ENCODE measurements around the gene NEXN. TPM values are rescaled to one million over a fixed set of nuclear protein-coding genes. Genes with fewer than 3 reads are reported as not detected.

The NEXN gene
- total and polyA plus RNA-seq, 2 experiments from 2014 or later = 2.6 to 11.8 TPM

- no peak overlapping the region for H3K4me3 ChIP-seq
- no peaks in the 10 kb centered on the region; the same call in 1 of the 2 replicates for H3F3A ChIP-seq (replicated peaks; ENCODE audit: low read depth)
- H3K4me1 ChIP-seq (ENCODE audit: insufficient read depth) = peaks cover 4% of the 10 kb centered on the region; the same call in 1 of the 2 replicates
- H3K36me3 Mint-ChIP-seq (ENCODE audit: low read depth) = peaks cover 93% of the 10 kb centered on the region
- no peaks in the 10 kb centered on the region for H3K27me3 Mint-ChIP-seq (ENCODE audit: insufficient read depth, low read depth, poor library complexity)
- peaks cover 95% of the 10 kb centered on the region for H3K79me2 ChIP-seq (replicated peaks; ENCODE audit: insufficient read depth)
- peaks cover 60% of the 10 kb centered on the region for H4K20me1 ChIP-seq (replicated peaks; ENCODE audit: insufficient read depth)
- H3K4me3 Mint-ChIP-seq = no peak overlapping the region
- ATAC-seq = no peak
- H3K9me3 Mint-ChIP-seq = no peaks in the 10 kb centered on the region
- H3K36me3 ChIP-seq (ENCODE audit: insufficient read depth) = peaks cover 92% of the 10 kb centered on the region
- H3K9me2 ChIP-seq (ENCODE audit: insufficient read depth) = no peaks in the 10 kb centered on the region
- H2AFZ ChIP-seq = no peak overlapping the region
- peaks cover 2% of the 10 kb centered on the region; the same call in 2 of the 3 replicates for H3K4me1 Mint-ChIP-seq
- no peak for DNase-seq (ENCODE audit: low spot score)
- TF ChIP-seq EZH2phosphoT487 (IDR thresholded peaks at IDR 0.05; ENCODE audit: unreplicated experiment) (no peak), ETS1 (IDR thresholded peaks at IDR 0.05) (no peak), ZNF331 (CRISPR knock-in tag; IDR thresholded peaks at IDR 0.05; ENCODE audit: low read depth) (no peak)
- H3K27ac Mint-ChIP-seq = no peak overlapping the region
- H3K4me2 ChIP-seq = no peak overlapping the region
- no peak overlapping the region for H3K27ac ChIP-seq (ENCODE audit: low read depth)
- H3K27me3 ChIP-seq (ENCODE audit: insufficient read depth) = no peaks in the 10 kb centered on the region
Observed at GRCh38 chr1:77966291-77966690, 77.9 kb downstream of the NEXN start.

- peaks cover 52% of the 10 kb centered on the region for H4K20me1 ChIP-seq (replicated peaks; ENCODE audit: insufficient read depth)
- peaks cover 30% of the 10 kb centered on the region for H3K4me1 ChIP-seq (ENCODE audit: insufficient read depth)
- peaks cover 53% of the 10 kb centered on the region; the same call in 1 of the 2 replicates for H3K36me3 ChIP-seq (ENCODE audit: insufficient read depth)
- TF ChIP-seq, protein P1, sequence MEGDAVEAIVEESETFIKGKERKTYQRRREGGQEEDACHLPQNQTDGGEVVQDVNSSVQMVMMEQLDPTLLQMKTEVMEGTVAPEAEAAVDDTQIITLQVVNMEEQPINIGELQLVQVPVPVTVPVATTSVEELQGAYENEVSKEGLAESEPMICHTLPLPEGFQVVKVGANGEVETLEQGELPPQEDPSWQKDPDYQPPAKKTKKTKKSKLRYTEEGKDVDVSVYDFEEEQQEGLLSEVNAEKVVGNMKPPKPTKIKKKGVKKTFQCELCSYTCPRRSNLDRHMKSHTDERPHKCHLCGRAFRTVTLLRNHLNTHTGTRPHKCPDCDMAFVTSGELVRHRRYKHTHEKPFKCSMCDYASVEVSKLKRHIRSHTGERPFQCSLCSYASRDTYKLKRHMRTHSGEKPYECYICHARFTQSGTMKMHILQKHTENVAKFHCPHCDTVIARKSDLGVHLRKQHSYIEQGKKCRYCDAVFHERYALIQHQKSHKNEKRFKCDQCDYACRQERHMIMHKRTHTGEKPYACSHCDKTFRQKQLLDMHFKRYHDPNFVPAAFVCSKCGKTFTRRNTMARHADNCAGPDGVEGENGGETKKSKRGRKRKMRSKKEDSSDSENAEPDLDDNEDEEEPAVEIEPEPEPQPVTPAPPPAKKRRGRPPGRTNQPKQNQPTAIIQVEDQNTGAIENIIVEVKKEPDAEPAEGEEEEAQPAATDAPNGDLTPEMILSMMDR (conservative IDR thresholded peaks at IDR 0.05; ENCODE audit: low read depth in 2 of 2) = no peak
- no peak for TF ChIP-seq POLR2AphosphoS5 (IDR thresholded peaks at IDR 0.05; ENCODE audit: low read depth)
- no peak for TF ChIP-seq ZNF114 (CRISPR knock-in tag; IDR thresholded peaks at IDR 0.05)
- no peak for TF ChIP-seq NANOG (IDR thresholded peaks at IDR 0.05; ENCODE audit: borderline replicate concordance)
- no peak for TF ChIP-seq ETS1 (IDR thresholded peaks at IDR 0.05)
- TF ChIP-seq JUNB (IDR thresholded peaks at IDR 0.05; ENCODE audit: unreplicated experiment) = no peak
- no peak for TF ChIP-seq REST (IDR thresholded peaks at IDR 0.05; ENCODE audit: unreplicated experiment)
- TF ChIP-seq ZNF331 (CRISPR knock-in tag; IDR thresholded peaks at IDR 0.05; ENCODE audit: low read depth) = no peak
- TF ChIP-seq STAT1 (IDR thresholded peaks at IDR 0.05; ENCODE audit: unreplicated experiment) = no peak
- TF ChIP-seq EZH2phosphoT487 (IDR thresholded peaks at IDR 0.05; ENCODE audit: unreplicated experiment) = no peak
Observed at GRCh38 chr1:77970192-77970591, 81.8 kb downstream of the NEXN start.

More at GRCh38 chr1:77970192-77970591, 81.8 kb downstream of the NEXN start:
- H3F3A ChIP-seq (replicated peaks; ENCODE audit: low read depth) = no peaks in the 10 kb centered on the region
- H3K27ac ChIP-seq (ENCODE audit: low read depth) = peak overlapping the region; percentile 23; the same call in 1 of the 2 replicates
- H3K4me1 Mint-ChIP-seq = peaks cover 19% of the 10 kb centered on the region
- DNase-seq (ENCODE audit: low spot score) (no peak), ATAC-seq (no peak)
- H3K79me2 ChIP-seq (replicated peaks; ENCODE audit: insufficient read depth) = peaks cover 100% of the 10 kb centered on the region
- no peak overlapping the region for H3K4me2 ChIP-seq
- no peak overlapping the region for H3K4me3 Mint-ChIP-seq
- H3K27me3 ChIP-seq (ENCODE audit: insufficient read depth) = no peaks in the 10 kb centered on the region
- H3K9me2 ChIP-seq (ENCODE audit: insufficient read depth) = no peaks in the 10 kb centered on the region
- peaks cover 8% of the 10 kb centered on the region for H3K27me3 Mint-ChIP-seq (ENCODE audit: insufficient read depth, low read depth, poor library complexity)
- H3K4me3 ChIP-seq = no peak overlapping the region
- no peak overlapping the region for H3K27ac Mint-ChIP-seq
- H2AFZ ChIP-seq = no peak overlapping the region
- no peaks in the 10 kb centered on the region for H3K9me3 Mint-ChIP-seq
- peaks cover 78% of the 10 kb centered on the region for H3K36me3 Mint-ChIP-seq (ENCODE audit: low read depth)

All from GM23338 (cell line).